Glomerular endothelial cell (primary cell): ENCODE data around the gene TANGO2. TPM values are rescaled to one million over a fixed set of nuclear protein-coding genes. Genes with fewer than 3 reads are reported as not detected.

Experiments
- DNase-seq: peaks from one replicate; pipeline ENCODE4 v3.0.0-alpha.2; 2011; ENCODE audit warnings: low read depth, low spot score; ENCODE audit errors: extremely low read depth
- total RNA-seq: library from RNA; depleted of rRNA; stranded (reverse); fragments of >200 nt; gene quantifications from 2 replicates; pipeline ENCODE4 v1.2.3, GENCODE V29; 2015

Gene TANGO2
- total RNA-seq, result 38.4 and 42.2 TPM in 2 replicates

DNA sequence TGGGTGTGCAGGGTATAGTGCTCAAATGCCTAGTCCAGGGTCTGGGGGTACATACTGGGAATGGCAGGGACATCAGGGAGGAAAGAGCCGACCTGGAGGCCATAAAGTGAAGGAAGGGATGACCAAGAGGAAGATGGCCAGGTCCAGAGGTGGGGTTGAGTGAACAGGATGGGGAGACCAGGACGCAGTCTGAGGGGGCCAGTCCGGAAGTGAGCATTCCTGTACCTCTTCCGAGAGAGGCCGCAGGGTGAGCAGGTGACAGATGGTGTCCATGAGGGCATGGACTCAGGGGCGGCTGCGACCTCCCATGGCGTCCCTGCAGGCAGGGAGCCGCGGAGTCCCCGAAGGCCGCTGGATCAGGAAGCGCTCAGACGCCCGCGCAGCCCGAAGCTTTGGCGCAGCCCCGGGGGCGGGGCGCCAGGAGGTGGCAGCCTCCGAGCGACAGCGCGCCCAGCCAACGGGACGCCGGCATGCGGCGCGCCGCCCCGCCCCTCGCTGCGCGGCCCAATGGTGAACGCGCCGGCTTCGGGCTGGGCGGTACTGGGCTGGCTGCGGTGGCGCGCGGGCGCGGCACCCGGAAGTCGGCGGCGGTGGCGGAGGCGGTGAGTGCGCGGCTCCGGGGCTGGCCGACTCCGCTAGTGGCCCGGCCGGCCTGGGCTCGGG is at the start of gene TANGO2:
TANGO2 (plus strand) TSS at position 578 of the 663 bp plus-strand sequence. CDS start 15,689 bp downstream, outside the sequence.
- no peak for DNase-seq

GRCh38 chr22:19971276-19972124 is 49.4 kb upstream of the TANGO2 start:
- DNase-seq, result no peak

DNA sequence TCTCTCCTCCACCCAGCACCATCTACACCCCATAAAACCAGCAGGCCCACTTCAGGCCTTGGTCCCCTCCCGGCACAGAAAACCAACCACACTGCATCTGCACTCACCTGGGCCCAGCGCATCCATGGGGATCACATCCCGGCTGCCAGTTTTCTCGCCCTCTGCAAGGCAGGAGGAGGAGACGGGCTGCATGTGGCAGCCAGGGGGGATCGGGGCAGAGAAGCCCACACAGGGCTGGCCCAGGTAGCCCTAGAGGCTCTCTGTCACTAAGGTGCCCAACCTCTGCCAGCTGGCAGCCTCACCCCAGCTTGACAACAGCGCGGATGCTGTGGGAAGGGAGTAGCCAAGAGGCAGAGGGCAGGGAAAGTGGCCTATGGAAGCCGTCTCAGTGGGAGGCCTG is 48.7 kb upstream of the TANGO2 start:
- DNase-seq, result no peak

- no peak for DNase-seq
Measured at GRCh38 chr22:19972652-19973550, 48.0 kb upstream of the TANGO2 start.

DNA sequence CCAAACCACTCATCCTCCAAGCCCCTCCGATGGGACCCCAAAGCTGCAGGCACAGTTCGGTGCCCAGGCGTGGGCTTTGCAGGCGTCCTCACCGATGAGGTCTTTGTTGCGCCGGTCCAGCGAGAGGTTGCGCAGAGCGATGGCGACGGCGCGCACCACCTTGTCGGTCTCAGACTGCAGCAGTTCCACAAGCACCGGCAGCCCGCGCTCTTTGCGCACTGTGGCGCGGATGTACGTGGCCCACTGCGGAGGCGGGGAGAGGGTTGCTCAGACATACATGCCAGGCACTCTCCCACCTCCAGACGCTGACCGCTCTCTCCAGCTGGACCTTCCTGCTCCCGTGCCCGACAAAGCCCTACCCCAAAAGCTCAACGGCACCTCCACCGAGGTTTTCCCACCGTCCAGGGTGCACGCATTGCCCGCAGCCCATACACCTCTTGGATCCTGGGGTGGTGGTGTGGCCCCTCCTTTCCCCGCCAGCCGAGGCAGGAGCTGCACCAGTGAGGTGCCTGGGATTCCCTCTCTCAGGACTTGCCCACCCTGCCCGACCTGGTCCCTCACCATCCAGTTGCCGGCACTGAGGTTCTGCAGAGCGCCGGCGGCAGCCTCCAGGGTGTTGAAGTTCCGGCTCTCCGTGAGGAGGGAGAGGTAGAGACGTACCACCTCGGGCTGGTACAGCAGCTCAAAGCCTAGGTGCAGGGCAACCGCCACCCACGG is 47.2 kb upstream of the TANGO2 start:
- DNase-seq, result no peak

- no peak for DNase-seq
Measured at GRCh38 chr22:19974268-19974861, 46.5 kb upstream of the TANGO2 start.

DNA sequence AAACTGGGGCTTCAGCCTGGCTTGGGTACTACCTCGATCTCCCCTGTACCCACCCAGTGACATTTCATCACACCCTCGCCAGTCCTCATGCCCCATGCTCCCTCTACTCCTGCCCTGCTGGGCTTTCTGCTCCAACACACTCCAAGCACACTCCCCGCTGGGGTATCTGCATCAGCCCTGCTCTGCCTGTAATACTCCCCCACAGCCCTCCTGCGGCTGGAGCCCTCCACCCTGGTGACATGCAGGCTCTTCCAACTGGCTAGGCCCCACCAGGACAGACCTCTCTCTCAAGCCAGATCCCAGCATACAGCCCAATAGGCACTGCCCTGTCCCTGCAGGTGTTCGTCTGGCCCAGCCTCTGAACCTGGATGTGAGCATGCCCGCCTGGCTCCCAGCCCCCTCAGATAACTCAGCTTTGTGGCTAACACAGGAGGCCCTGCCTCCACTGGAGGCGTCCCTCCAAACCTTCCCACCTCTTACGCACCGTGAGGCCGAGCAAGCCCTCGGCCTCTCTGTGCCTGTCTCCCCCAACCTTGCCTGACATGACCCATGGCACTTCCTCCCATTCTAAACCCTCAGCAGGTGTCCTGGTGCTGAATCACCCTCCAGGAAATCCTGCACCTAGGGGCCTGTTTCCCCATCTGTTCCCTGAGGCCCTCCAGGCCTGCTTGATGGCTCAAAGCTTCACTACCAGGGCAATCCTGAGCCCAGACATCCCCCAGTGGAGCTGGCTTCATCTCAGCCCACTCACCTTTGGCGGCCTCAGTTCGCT is 45.8 kb upstream of the TANGO2 start:
- DNase-seq, result no peak

DNA sequence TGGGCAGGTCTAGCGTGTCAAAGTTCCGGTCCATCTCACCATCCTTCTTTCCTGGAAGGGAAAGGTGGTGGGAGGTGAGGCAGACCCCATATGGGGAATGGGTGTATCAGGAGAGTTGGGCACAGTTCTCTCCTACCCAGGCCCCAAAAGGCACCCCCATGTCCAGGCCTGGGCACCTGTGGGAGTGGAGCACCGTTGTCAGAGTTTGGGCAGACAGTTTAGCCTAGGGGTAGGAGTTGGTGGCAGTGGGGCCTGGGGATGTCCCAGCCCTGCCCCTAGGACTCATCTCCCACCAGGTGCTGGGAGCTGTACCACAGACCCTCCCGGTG is 45.2 kb upstream of the TANGO2 start:
- DNase-seq, result no peak

GRCh38 chr22:19976671-19977070 is 44.2 kb upstream of the TANGO2 start:
- DNase-seq, result no peak

GRCh38 chr22:19977296-19978243 is 43.3 kb upstream of the TANGO2 start:
- DNase-seq, result no peak

DNA sequence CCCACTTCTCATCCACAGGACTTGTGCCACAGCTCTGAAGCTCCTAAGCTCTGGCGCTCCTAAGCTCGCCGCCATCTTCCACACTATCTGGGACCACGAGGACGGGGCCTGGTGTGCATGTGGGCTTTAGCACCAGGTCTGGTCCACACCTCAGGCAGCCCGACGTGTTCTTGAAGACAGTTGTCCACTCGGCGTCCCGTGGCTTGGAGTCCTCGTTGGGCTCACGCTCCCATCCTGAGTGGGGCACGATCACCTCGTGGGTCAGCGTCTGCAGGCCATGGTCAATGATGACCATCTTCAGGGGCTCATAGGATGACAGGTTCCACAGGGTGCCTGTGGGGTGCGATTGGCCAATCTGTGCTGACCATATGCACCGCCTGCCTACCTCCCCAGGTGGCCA is 42.2 kb upstream of the TANGO2 start:
- no peak for DNase-seq

DNA sequence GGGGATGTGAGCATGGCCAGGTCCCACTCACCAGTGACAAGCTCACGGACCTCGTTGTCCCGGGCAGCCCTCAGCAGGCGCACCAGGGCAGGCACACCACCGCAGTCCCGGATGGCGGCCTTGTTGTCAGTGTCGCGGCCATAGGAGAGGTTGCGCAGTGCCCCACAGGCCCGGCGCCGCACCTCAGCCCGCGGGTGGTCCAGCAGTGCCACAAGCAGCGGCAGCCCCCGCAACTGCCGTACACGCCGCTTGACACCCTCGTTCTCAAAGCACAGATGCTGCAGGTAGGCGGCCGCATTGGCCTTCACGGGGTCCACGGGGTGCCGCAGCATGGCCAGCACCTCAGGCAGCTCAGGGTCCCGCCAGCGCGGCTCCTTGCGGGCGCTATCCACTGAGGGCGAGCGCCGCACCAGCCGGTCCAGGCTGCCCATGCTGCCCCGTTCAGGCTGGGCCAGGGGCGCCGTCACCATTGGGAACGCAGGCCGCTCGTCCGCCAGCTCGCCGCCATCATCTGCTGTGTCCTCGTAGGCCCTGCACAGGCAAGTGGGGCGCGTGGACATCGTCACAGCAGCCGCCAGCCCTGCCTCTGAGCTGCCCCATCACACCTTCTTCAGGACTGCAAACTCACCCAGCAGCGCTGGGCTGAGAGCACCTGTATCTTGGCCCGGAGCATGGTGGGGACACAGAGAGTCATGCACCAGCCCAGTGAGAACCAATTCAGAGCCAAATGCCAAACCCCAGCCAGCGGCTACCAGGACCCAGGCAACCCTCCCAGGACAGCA is 41.0 kb upstream of the TANGO2 start:
- no peak for DNase-seq

DNA sequence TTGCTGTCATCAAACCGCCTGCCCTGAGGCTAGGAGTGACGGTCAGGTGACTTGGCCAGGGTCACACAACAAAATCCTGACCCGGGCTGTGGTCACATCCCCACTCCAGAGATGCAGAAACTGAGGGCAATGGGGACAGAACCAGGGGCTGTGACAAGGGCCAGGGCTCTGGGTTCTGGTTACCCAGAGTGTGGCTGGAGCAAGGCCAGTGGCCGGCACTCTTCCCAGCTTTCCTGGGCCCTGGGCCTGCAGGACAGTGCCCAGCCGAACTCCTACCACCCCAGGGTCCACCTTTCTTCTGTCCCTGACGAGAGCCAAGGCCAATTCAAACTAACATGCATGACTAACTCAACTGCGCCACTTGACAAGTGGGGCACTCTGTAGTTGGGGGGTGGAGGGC is 40.1 kb upstream of the TANGO2 start:
- no peak for DNase-seq

DNA sequence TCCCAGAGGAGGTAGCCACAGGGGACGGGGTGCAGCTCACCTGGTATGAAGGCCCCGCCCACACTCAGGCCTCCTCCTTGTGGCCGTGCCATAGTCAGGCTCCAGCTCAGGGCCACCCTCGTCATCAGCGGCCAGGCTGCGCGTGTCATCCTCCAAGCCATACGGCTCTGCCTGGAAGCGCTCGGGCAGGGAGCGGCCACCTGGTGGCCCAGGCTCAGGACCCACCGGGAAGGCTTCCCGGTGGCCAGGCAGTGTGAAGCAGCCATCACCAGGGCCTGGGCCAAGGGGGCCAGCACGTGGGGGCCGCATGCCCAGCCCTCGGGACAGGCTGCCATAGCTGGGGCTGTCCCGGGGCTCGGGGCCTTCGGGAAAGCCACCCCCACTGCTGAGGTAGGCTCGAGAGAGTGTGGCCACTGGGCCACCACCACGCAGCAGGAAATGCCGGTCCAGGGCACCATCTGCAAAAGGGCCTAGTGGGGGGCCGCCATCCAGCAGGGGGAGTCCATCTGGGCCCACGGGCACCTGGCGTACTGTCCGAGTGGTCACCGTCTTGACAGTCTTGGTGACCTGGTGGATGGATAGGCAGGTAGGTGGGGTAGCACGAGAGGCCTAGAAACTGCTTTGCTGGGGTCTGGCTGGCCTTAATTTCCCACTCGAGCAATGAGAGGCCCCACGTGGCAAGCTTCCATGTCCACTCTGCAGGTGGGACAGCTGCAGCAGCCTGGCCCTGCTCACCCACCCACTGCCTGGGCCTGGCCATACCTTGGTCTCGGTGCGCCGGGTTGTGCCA is 39.5 kb upstream of the TANGO2 start:
- DNase-seq, result no peak

GRCh38 chr22:19981961-19982920 is 38.7 kb upstream of the TANGO2 start:
- no peak for DNase-seq
